ENCODE results near the gene CTSZ. TPM values are rescaled to one million over a fixed set of nuclear protein-coding genes. Genes with fewer than 3 reads are reported as not detected.

The CTSZ gene
- total RNA-seq, 1 experiment from 2014 or later: 37.6 TPM

- H2BK5ac ChIP-seq (ENCODE audit: insufficient read length, low read length): no peak within 1 kb of the TSS
- Mint-ChIP-seq H3K27ac (peak within 1 kb of the TSS in 1 of 3 experiments; percentile 85; a peak in 1 of 7 replicates), H3K9me3 (no peaks in the 10 kb centered on the region), H3K4me1 (peaks cover 9 to 15% of the 10 kb centered on the region in 2 experiments; a peak in 3 of 4 replicates), H3K36me3 (ENCODE audit: insufficient read depth in 1 of 3, low read depth in 3 of 3) (peaks cover 6 to 20% (median 20%) of the 10 kb centered on the region in 3 experiments; a peak in 6 of 7 replicates), H3K27me3 (ENCODE audit: low read depth) (peaks cover 9% of the 10 kb centered on the region), H3K4me3 (no peak within 1 kb of the TSS)
- no peak within 1 kb of the TSS for H4K5ac ChIP-seq (ENCODE audit: insufficient read length, low read depth, low read length)
- no peak within 1 kb of the TSS for H3T11ph ChIP-seq (ENCODE audit: low read length)
- H2BK12ac ChIP-seq (ENCODE audit: insufficient read length, low read depth, low read length): no peak within 1 kb of the TSS
- no peak within 1 kb of the TSS for H2BK15ac ChIP-seq (ENCODE audit: low read depth, low read length)
- no peaks in the 10 kb centered on the region for H3K79me1 ChIP-seq (ENCODE audit: insufficient read depth, low read depth, low read length, poor library complexity, severe bottlenecking)
- H2AFZ ChIP-seq (ENCODE audit: low read length): no peak within 1 kb of the TSS
- no peak within 1 kb of the TSS for H3K18ac ChIP-seq (ENCODE audit: insufficient read length, low read depth, low read length)
- no peaks in the 10 kb centered on the region for H4K20me1 ChIP-seq (ENCODE audit: control insufficient read depth, insufficient read depth, insufficient read length)
- no peak within 1 kb of the TSS for H3K9ac ChIP-seq (ENCODE audit: extremely low read depth, insufficient read length, low read length)
- H2AK5ac ChIP-seq (ENCODE audit: insufficient read length, low read length): no peak within 1 kb of the TSS
- no peak for TF ChIP-seq CTCF (conservative IDR thresholded peaks at IDR 0.05)
- no peaks in the 10 kb centered on the region for H3K4me1 ChIP-seq (ENCODE audit: insufficient read depth, low read length)
- H2BK20ac ChIP-seq (ENCODE audit: low read depth, low read length, poor library complexity, severe bottlenecking): no peak within 1 kb of the TSS
- H3K4me2 ChIP-seq (ENCODE audit: insufficient read depth, insufficient read length, low read length): no peak within 1 kb of the TSS
- no peaks in the 10 kb centered on the region for H3K23me2 ChIP-seq (ENCODE audit: insufficient read length, low read depth, low read length, poor library complexity, severe bottlenecking)
- H3K14ac ChIP-seq (ENCODE audit: insufficient read depth, low read length): no peak within 1 kb of the TSS
- no peak within 1 kb of the TSS for H3K23ac ChIP-seq (ENCODE audit: insufficient read length, low read depth, low read length)
- H3K56ac ChIP-seq (ENCODE audit: insufficient read length, low read depth, low read length): no peak within 1 kb of the TSS
- DNase-seq: no peak
- H3K9me3 ChIP-seq (ENCODE audit: control insufficient read depth, low read depth, low read length): no peaks in the 10 kb centered on the region
- H3K79me2 ChIP-seq (ENCODE audit: insufficient read depth, low read length): no peaks in the 10 kb centered on the region
- H2BK120ac ChIP-seq (ENCODE audit: low read depth, low read length, poor library complexity, severe bottlenecking): no peak within 1 kb of the TSS
- no CpG with 5 or more reads among the region's 5 CpGs for WGBS (ENCODE audit: extremely low coverage, insufficient read length, low lambda C conversion rate)
- no peak within 1 kb of the TSS for H3K4ac ChIP-seq (ENCODE audit: low read depth, low read length)
- H3K27me3 ChIP-seq (ENCODE audit: insufficient read depth, low read length): no peaks in the 10 kb centered on the region
- H4K8ac ChIP-seq (replicated peaks; ENCODE audit: insufficient read length, low read depth, low read length): no peak within 1 kb of the TSS
- H4K91ac ChIP-seq (ENCODE audit: insufficient read length, low read depth, low read length): no peak within 1 kb of the TSS
- H3K27ac ChIP-seq (ENCODE audit: insufficient read length, low read depth, low read length): no peak within 1 kb of the TSS
Measured at GRCh38 chr20:59019217-59019616, 12.2 kb upstream of the CTSZ start, which contains the start of gene TUBB1. Gene TUBB1 (plus strand): TSS chr20:59019429. CDS start chr20:59019523, 94 bp downstream.

All from H9 (cell line).